Non-pigmented ciliary epithelial cell (primary cell): ENCODE data around the gene HOXA5.

Experiments used
- DNase-seq: peaks from one replicate; pipeline ENCODE4 v3.0.0-alpha.2; 2010; ENCODE audit warnings: low read depth

Gene HOXA5

GRCh38 chr7:27143023-27143949 is at the start of gene HOXA5:
Gene HOXA5, minus strand, starts transcription at chr7:27143681. Its CDS starts 74 bp downstream, at chr7:27143607.
- DNase-seq, result no peak

GRCh38 chr7:27192546-27193334 is 49.3 kb upstream of the HOXA5 start:
- DNase-seq, result no peak

- no peak for DNase-seq
Observed at GRCh38 chr7:27191833-27192545, 48.5 kb upstream of the HOXA5 start.

GRCh38 chr7:27191161-27191731 is 47.8 kb upstream of the HOXA5 start:
- DNase-seq, result no peak

GRCh38 chr7:27189997-27190748 is 46.7 kb upstream of the HOXA5 start:
- no peak for DNase-seq

- no peak for DNase-seq
Observed at GRCh38 chr7:27189295-27189996, 46.0 kb upstream of the HOXA5 start.

- no peak for DNase-seq
Observed at GRCh38 chr7:27188386-27189294, 45.2 kb upstream of the HOXA5 start.

GRCh38 chr7:27187475-27188385 is 44.2 kb upstream of the HOXA5 start:
- no peak for DNase-seq

GRCh38 chr7:27186668-27187474 is 43.4 kb upstream of the HOXA5 start:
- no peak for DNase-seq

- no peak for DNase-seq
Observed at GRCh38 chr7:27185854-27186667, 42.6 kb upstream of the HOXA5 start.

- no peak for DNase-seq
Observed at GRCh38 chr7:27185013-27185853, 41.8 kb upstream of the HOXA5 start, which contains the start of gene HOXA11. Gene HOXA11, minus strand, starts transcription at chr7:27185232. Its CDS starts 88 bp downstream, at chr7:27185144.

- DNase-seq, result no peak
Observed at GRCh38 chr7:27184337-27185012, 41.0 kb upstream of the HOXA5 start.

GRCh38 chr7:27183682-27184336 is 40.3 kb upstream of the HOXA5 start:
- DNase-seq, result no peak

GRCh38 chr7:27182861-27183681 is 39.6 kb upstream of the HOXA5 start:
- DNase-seq, result no peak
